C4-2B (cell line): ENCODE measurements around the gene DDX39A.

ENCODE experiments used
- CTCF ChIP-seq: fragments of 450-650 bp; conservative IDR thresholded peaks from 2 replicates; pipeline ENCODE4 v1.5.1; 2017; ENCODE audit warnings: mild to moderate bottlenecking
- ZFX ChIP-seq: fragments of 450-650 bp; IDR thresholded peaks from 2 replicates; pipeline ENCODE4 v1.6.1; 2017

- TF ChIP-seq CTCF (no peak), ZFX (no peak)
These were observed 27.3 kb upstream of the DDX39A start for GRCh38 chr19:14446336-14447036.
